ENCODE data around the gene P2RX6. TPM values are rescaled to one million over a fixed set of nuclear protein-coding genes. Genes with fewer than 3 reads are reported as not detected.
"Not testable (repeated sequence)": the region's sequence is repeated elsewhere in the genome, so short reads cannot be mapped to it uniquely, and the experiment has no call there.

P2RX6 gene
- total and polyA plus RNA-seq, 7 donors: 11.3 to 47.7 (median 32.8) TPM

- H3K9me3 ChIP-seq: no peaks in the 10 kb centered on the region
- 85 to 90% (median 85%) methylated on average over 3 of the region's 3 CpGs for WGBS, 3 donors
- no peak overlapping the region for H3K4me3 ChIP-seq
- DNase-seq (no peak), ATAC-seq (no peak)
- intact Hi-C loops (cut with DNase I): no loop called here
- no peak overlapping the region for H3K27ac ChIP-seq
- H3K4me1 ChIP-seq: peaks cover 31% of the 10 kb centered on the region
- H3K27me3 ChIP-seq (ENCODE audit: insufficient read depth in 3 of 3, low read length in 2 of 3): peaks cover 0 to 25% (median 6%) of the 10 kb centered on the region in 3 donors
- H3K36me3 ChIP-seq (ENCODE audit: insufficient read depth in 1 of 2, low read depth in 1 of 2): peaks cover 0 to 12% of the 10 kb centered on the region in 2 donors
- TF ChIP-seq CTCF (IDR thresholded peaks at IDR 0.05): no peak
Observed at GRCh38 chr22:21033895-21034294, 18.9 kb downstream of the P2RX6 start.

GRCh38 chr22:21034989-21035388 lies 20.0 kb downstream of the P2RX6 start:
- no peak for ATAC-seq
- no peaks in the 10 kb centered on the region for H3K9me3 ChIP-seq
- no peak overlapping the region for H3K4me3 ChIP-seq
- peaks cover 34% of the 10 kb centered on the region for H3K4me1 ChIP-seq
- no peak for DNase-seq
- 83 to 95% (median 91%) methylated on average over 3 of the region's 3 CpGs for WGBS, 3 donors
- H3K27me3 ChIP-seq (ENCODE audit: insufficient read depth in 3 of 3, low read length in 2 of 3): peaks cover 0 to 25% (median 6%) of the 10 kb centered on the region in 3 donors
- TF ChIP-seq CTCF (IDR thresholded peaks at IDR 0.05): no peak
- H3K36me3 ChIP-seq (ENCODE audit: insufficient read depth in 1 of 2, low read depth in 1 of 2): peaks cover 0 to 12% of the 10 kb centered on the region in 2 donors
- H3K27ac ChIP-seq: no peak overlapping the region
- intact Hi-C loops (cut with DNase I): no loop called here

- H3K27ac ChIP-seq: peak overlapping the region; percentile 42
- DNase-seq: peak in 1 of 2 donors; percentile 62
- intact Hi-C loops (cut with DNase I): no loop called here
- no peaks in the 10 kb centered on the region for H3K9me3 ChIP-seq
- peak; percentile 43 to 78 (median 60) for ATAC-seq
- H3K4me3 ChIP-seq: no peak overlapping the region
- 20 to 25% (median 22%) methylated on average over 2 of the region's 2 CpGs for WGBS, 3 donors
- H3K27me3 ChIP-seq (ENCODE audit: insufficient read depth in 3 of 3, low read length in 2 of 3): no peaks in the 10 kb centered on the region
- H3K4me1 ChIP-seq: peaks cover 18% of the 10 kb centered on the region
- peaks cover 0 to 18% of the 10 kb centered on the region in 2 donors for H3K36me3 ChIP-seq (ENCODE audit: insufficient read depth in 1 of 2, low read depth in 1 of 2)
- TF ChIP-seq CTCF (IDR thresholded peaks at IDR 0.05): no peak
Observed at GRCh38 chr22:21038405-21038804, 23.4 kb downstream of the P2RX6 start.

- intact Hi-C loops (cut with DNase I); H3K9me3 ChIP-seq; H3K4me3 ChIP-seq; ATAC-seq; H3K27me3 ChIP-seq (ENCODE audit: insufficient read depth in 3 of 3, low read length in 2 of 3); H3K27ac ChIP-seq: not testable (repeated sequence)
- 87 to 92% (median 91%) methylated on average over 5 of the region's 5 CpGs for WGBS, 3 donors
- H3K4me1 ChIP-seq: peaks cover 18% of the 10 kb centered on the region
- H3K36me3 ChIP-seq (ENCODE audit: insufficient read depth in 1 of 2, low read depth in 1 of 2): peaks cover 0 to 18% of the 10 kb centered on the region in 2 donors
- DNase-seq: peak in 1 of 2 donors; percentile 15
Observed at GRCh38 chr22:21039158-21039557, 24.2 kb downstream of the P2RX6 start.

- Histone ChIP-seq H3K4me3 (no peak overlapping the region), H3K27me3 (ENCODE audit: insufficient read depth in 3 of 3, low read length in 2 of 3) (no peaks in the 10 kb centered on the region), H3K36me3 (ENCODE audit: insufficient read depth in 1 of 2, low read depth in 1 of 2) (peaks cover 0 to 6% of the 10 kb centered on the region in 2 donors), H3K4me1 (peaks cover 31% of the 10 kb centered on the region), H3K27ac (no peak overlapping the region), H3K9me3 (no peaks in the 10 kb centered on the region)
- no peak for TF ChIP-seq CTCF (IDR thresholded peaks at IDR 0.05)
- ATAC-seq (no peak), DNase-seq (peak in 1 of 2 donors; percentile 17)
- WGBS, 3 donors: 67 to 84% (median 72%) methylated on average over 4 of the region's 4 CpGs
- intact Hi-C loops (cut with DNase I): no loop called here
Observed at GRCh38 chr22:21041937-21042336, 27.0 kb downstream of the P2RX6 start.
